Smooth muscle cell (in vitro differentiated cells): ENCODE results near the gene MAP3K19. TPM values are rescaled to one million over a fixed set of nuclear protein-coding genes. Genes with fewer than 3 reads are reported as not detected.

Source experiments
- DNase-seq: peaks from one replicate; lab custom pipeline; 2025; ENCODE audit not compliant: unreplicated experiment; lab: John Stamatoyannopoulos, UW
- H2AFZ ChIP-seq: fragments of 200-600 bp; sonication (generic); 2 replicates; pipeline ENCODE4 v1.6.0; 2016; ENCODE audit warnings: antibody characterized with exemption, low read depth, mild to moderate bottlenecking
- H3F3A ChIP-seq: fragments of 200-600 bp; sonication (generic); 2 replicates; pipeline ENCODE4 v1.6.0; 2017; ENCODE audit warnings: antibody characterized with exemption, low read depth
- H3K27ac ChIP-seq: fragments of 200-600 bp; sonication (generic); 2 replicates; pipeline ENCODE4 v1.5.1; 2016; ENCODE audit warnings: low read depth, mild to moderate bottlenecking
- H3K27me3 ChIP-seq: fragments of 200-600 bp; sonication (generic); 2 replicates; pipeline ENCODE4 v1.6.1; 2016; ENCODE audit warnings: low read depth, mild to moderate bottlenecking
- H3K36me3 ChIP-seq: fragments of 200-600 bp; sonication (generic); 2 replicates; pipeline ENCODE4 v1.5.1; 2016; ENCODE audit warnings: low read depth
- H3K4me1 ChIP-seq: fragments of 200-600 bp; sonication (generic); 2 replicates; pipeline ENCODE4 v1.5.1; 2016; ENCODE audit warnings: low read depth
- H3K4me2 ChIP-seq: fragments of 200-600 bp; sonication (generic); 2 replicates; pipeline ENCODE4 v1.6.0; 2016; ENCODE audit warnings: mild to moderate bottlenecking
- H3K4me3 ChIP-seq: fragments of 200-600 bp; sonication (generic); 2 replicates; pipeline ENCODE4 v1.5.1; 2016; ENCODE audit warnings: mild to moderate bottlenecking
- H3K79me2 ChIP-seq: fragments of 200-600 bp; sonication (generic); 2 replicates; pipeline ENCODE4 v1.6.0; 2016; ENCODE audit warnings: low read depth, mild to moderate bottlenecking
- H3K9ac ChIP-seq: fragments of 200-600 bp; sonication (generic); 2 replicates; pipeline ENCODE4 v1.6.0; 2016; ENCODE audit warnings: low read depth
- H3K9me3 ChIP-seq: fragments of 200-600 bp; sonication (generic); replicated peaks from 2 replicates; pipeline ENCODE4 v1.5.1; 2016; ENCODE audit warnings: low read depth
- H4K20me1 ChIP-seq: fragments of 200-600 bp; sonication (generic); 2 replicates; pipeline ENCODE4 v1.6.0; 2016; ENCODE audit warnings: low read depth
- CTCF ChIP-seq: fragments of 200-600 bp; sonication (generic); IDR thresholded peaks from 2 replicates; pipeline ENCODE4 v1.5.1; 2017; ENCODE audit warnings: borderline replicate concordance, mild to moderate bottlenecking, antibody characterized with exemption; ENCODE audit not compliant: insufficient read depth, poor library complexity, severe bottlenecking
- WGBS: methylation state at CpG from one replicate; pipeline ENCODE4 v1.1.7; 2016; ENCODE audit warnings: low lambda C conversion rate; 5-methylcytosine and 5-hydroxymethylcytosine counted together
- polyA plus RNA-seq: library from polyadenylated mRNA; unstranded; fragments of >200 nt; fragmentation: Nextera tagmentation; extraction: Ambion mirVana; gene quantifications from 2 replicates; pipeline ENCODE4 v1.2.1, GENCODE V29; 2016
- total RNA-seq: library from RNA; depleted of rRNA; stranded (reverse); fragments of >200 nt; gene quantifications from 2 replicates; pipeline ENCODE4 v1.2.3, GENCODE V29; 2014

MAP3K19 gene
- total and polyA plus RNA-seq, 2 experiments from 2014 or later = 0.14 TPM; not detected in 1

- DNase-seq = no peak
- Histone ChIP-seq H3K27ac (no peak overlapping the region), H3K4me3 (no peak overlapping the region), H3K36me3 (peaks cover 26% of the 10 kb centered on the region), H4K20me1 (peaks cover 65% of the 10 kb centered on the region), H3K27me3 (no peaks in the 10 kb centered on the region), H2AFZ (no peak overlapping the region), H3K4me1 (peaks cover 13% of the 10 kb centered on the region), H3K9ac (no peak overlapping the region), H3K9me3 (no peaks in the 10 kb centered on the region), H3K79me2 (peaks cover 38% of the 10 kb centered on the region), H3F3A (peaks cover 4% of the 10 kb centered on the region), H3K4me2 (no peak overlapping the region)
- 96% methylated on average over 6 of the region's 6 CpGs for WGBS
- TF ChIP-seq CTCF = no peak
These were observed 101.2 kb downstream of the MAP3K19 start for GRCh38 chr2:134946073-134946472.

- H3K9ac ChIP-seq = no peak overlapping the region
- peaks cover 28% of the 10 kb centered on the region for H3K79me2 ChIP-seq
- DNase-seq = no peak
- no peak overlapping the region for H3K4me3 ChIP-seq
- no peak overlapping the region for H3K27ac ChIP-seq
- TF ChIP-seq CTCF = no peak
- H3K36me3 ChIP-seq = peaks cover 17% of the 10 kb centered on the region
- H3K27me3 ChIP-seq = no peaks in the 10 kb centered on the region
- H3K4me1 ChIP-seq = peaks cover 13% of the 10 kb centered on the region
- no peak overlapping the region for H2AFZ ChIP-seq
- H3F3A ChIP-seq = no peaks in the 10 kb centered on the region
- H3K4me2 ChIP-seq = no peak overlapping the region
- H3K9me3 ChIP-seq = no peaks in the 10 kb centered on the region
- WGBS = 88% methylated on average over 1 of the region's 1 CpG
- H4K20me1 ChIP-seq = peaks cover 63% of the 10 kb centered on the region
These were observed 102.3 kb downstream of the MAP3K19 start for GRCh38 chr2:134944975-134945374.

- peaks cover 42% of the 10 kb centered on the region for H3K79me2 ChIP-seq
- peaks cover 16% of the 10 kb centered on the region for H3K36me3 ChIP-seq
- WGBS = 100% methylated on average over 2 of the region's 2 CpGs
These were observed 103.7 kb downstream of the MAP3K19 start for GRCh38 chr2:134943540-134943939.

More at GRCh38 chr2:134943540-134943939, 103.7 kb downstream of the MAP3K19 start:
- TF ChIP-seq CTCF = no peak
- Histone ChIP-seq H2AFZ (no peak overlapping the region), H3K27ac (no peak overlapping the region), H3K4me3 (no peak overlapping the region), H3K4me1 (peaks cover 13% of the 10 kb centered on the region), H4K20me1 (peaks cover 69% of the 10 kb centered on the region), H3K9me3 (no peaks in the 10 kb centered on the region), H3K4me2 (no peak overlapping the region), H3K27me3 (no peaks in the 10 kb centered on the region), H3K9ac (no peak overlapping the region), H3F3A (no peaks in the 10 kb centered on the region)
- DNase-seq = no peak
